Measurements from ENCODE around the gene SFSWAP. TPM values are rescaled to one million over a fixed set of nuclear protein-coding genes. Genes with fewer than 3 reads are reported as not detected.
"Not testable (repeated sequence)": the region's sequence is repeated elsewhere in the genome, so short reads cannot be mapped to it uniquely, and the experiment has no call there.

SFSWAP gene
- total and polyA plus RNA-seq, 5 donors from 2014 or later = 14.6 to 105 (median 18.3) TPM

- no peak for ATAC-seq (ENCODE audit: low read depth in 2 of 2)
- Histone ChIP-seq H3K4me3 (ENCODE audit: low read depth, low read length) (no peak overlapping the region), H3K27ac (ENCODE audit: insufficient read depth, low read length, poor library complexity, severe bottlenecking) (no peak overlapping the region), H3K27me3 (ENCODE audit: control insufficient read depth, insufficient read depth, low read length) (no peaks in the 10 kb centered on the region), H3K36me3 (ENCODE audit: control insufficient read depth, insufficient read depth, low read length) (peaks cover 61% of the 10 kb centered on the region), H3K9me3 (ENCODE audit: control insufficient read depth in 2 of 2, low read length in 2 of 2) (no peaks in the 10 kb centered on the region), H3K4me1 (ENCODE audit: control insufficient read depth, insufficient read depth, low read length, poor library complexity, severe bottlenecking) (peaks cover 9% of the 10 kb centered on the region)
- DNase-seq = no peak
- Mint-ChIP-seq H3K4me1 (peaks cover 0 to 39% (median 26%) of the 10 kb centered on the region in 4 donors), H3K4me3 (no peak overlapping the region), H3K36me3 (peaks cover 38% of the 10 kb centered on the region), H3K9me3 (no peaks in the 10 kb centered on the region), H3K27me3 (no peaks in the 10 kb centered on the region), H3K27ac (no peak overlapping the region)
Observed at GRCh38 chr12:131771965-131772364, 61.1 kb downstream of the SFSWAP start.

GRCh38 chr12:131773582-131774221 is 62.8 kb downstream of the SFSWAP start:
- ATAC-seq (ENCODE audit: low read depth in 2 of 2) (peak; percentile 28 to 45), DNase-seq (peak in 1 of 3 donors; percentile 60)
- no peak overlapping the region for H3K4me3 ChIP-seq (ENCODE audit: low read depth, low read length)
- H3K9me3 ChIP-seq (ENCODE audit: control insufficient read depth in 2 of 2, low read length in 2 of 2) = no peaks in the 10 kb centered on the region
- peaks cover 0 to 1% (median 0%) of the 10 kb centered on the region in 7 donors for H3K9me3 Mint-ChIP-seq
- H3K36me3 Mint-ChIP-seq = peaks cover 35% of the 10 kb centered on the region
- H3K4me1 Mint-ChIP-seq = peaks cover 0 to 42% (median 26%) of the 10 kb centered on the region in 4 donors
- H3K27me3 ChIP-seq (ENCODE audit: control insufficient read depth, insufficient read depth, low read length) = no peaks in the 10 kb centered on the region
- H3K4me1 ChIP-seq (ENCODE audit: control insufficient read depth, insufficient read depth, low read length, poor library complexity, severe bottlenecking) = peaks cover 9% of the 10 kb centered on the region
- H3K4me3 Mint-ChIP-seq = peak overlapping the region in 2 of 4 donors; percentile 39 to 64
- H3K27ac Mint-ChIP-seq = peak overlapping the region; percentile 63 to 89 (median 66)
- no peak overlapping the region for H3K27ac ChIP-seq (ENCODE audit: insufficient read depth, low read length, poor library complexity, severe bottlenecking)
- H3K36me3 ChIP-seq (ENCODE audit: control insufficient read depth, insufficient read depth, low read length) = peaks cover 56% of the 10 kb centered on the region
- H3K27me3 Mint-ChIP-seq = no peaks in the 10 kb centered on the region

GRCh38 chr12:131774576-131775391 is 63.9 kb downstream of the SFSWAP start:
- Histone ChIP-seq H3K4me3 (ENCODE audit: low read depth, low read length) (no peak overlapping the region), H3K36me3 (ENCODE audit: control insufficient read depth, insufficient read depth, low read length) (peaks cover 58% of the 10 kb centered on the region), H3K27ac (ENCODE audit: insufficient read depth, low read length, poor library complexity, severe bottlenecking) (no peak overlapping the region), H3K27me3 (ENCODE audit: control insufficient read depth, insufficient read depth, low read length) (no peaks in the 10 kb centered on the region), H3K9me3 (ENCODE audit: control insufficient read depth in 2 of 2, low read length in 2 of 2) (no peaks in the 10 kb centered on the region), H3K4me1 (ENCODE audit: control insufficient read depth, insufficient read depth, low read length, poor library complexity, severe bottlenecking) (peaks cover 9% of the 10 kb centered on the region)
- Mint-ChIP-seq H3K9me3 (peaks cover 0 to 1% (median 0%) of the 10 kb centered on the region in 7 donors), H3K27me3 (no peaks in the 10 kb centered on the region), H3K27ac (peak overlapping the region in 1 of 3 donors; percentile 77), H3K4me1 (peaks cover 0 to 42% (median 26%) of the 10 kb centered on the region in 4 donors), H3K4me3 (no peak overlapping the region), H3K36me3 (peaks cover 31% of the 10 kb centered on the region)
- DNase-seq (no peak), ATAC-seq (ENCODE audit: low read depth in 2 of 2) (no peak)

GRCh38 chr12:131775392-131776236 is 64.7 kb downstream of the SFSWAP start:
- H3K36me3 Mint-ChIP-seq = peaks cover 32% of the 10 kb centered on the region
- peak overlapping the region in 2 of 3 donors; percentile 82 to 85 for H3K27ac Mint-ChIP-seq
- H3K27me3 ChIP-seq (ENCODE audit: control insufficient read depth, insufficient read depth, low read length) = no peaks in the 10 kb centered on the region
- peaks cover 9% of the 10 kb centered on the region for H3K4me1 ChIP-seq (ENCODE audit: control insufficient read depth, insufficient read depth, low read length, poor library complexity, severe bottlenecking)
- peaks cover 0 to 42% (median 26%) of the 10 kb centered on the region in 4 donors for H3K4me1 Mint-ChIP-seq
- ATAC-seq (ENCODE audit: low read depth in 2 of 2) (no peak), DNase-seq (no peak)
- H3K36me3 ChIP-seq (ENCODE audit: control insufficient read depth, insufficient read depth, low read length) = peaks cover 59% of the 10 kb centered on the region
- H3K4me3 ChIP-seq (ENCODE audit: low read depth, low read length) = no peak overlapping the region
- H3K9me3 Mint-ChIP-seq = peaks cover 0 to 1% (median 0%) of the 10 kb centered on the region in 7 donors
- H3K9me3 ChIP-seq (ENCODE audit: control insufficient read depth in 2 of 2, low read length in 2 of 2) = no peaks in the 10 kb centered on the region
- no peaks in the 10 kb centered on the region for H3K27me3 Mint-ChIP-seq
- peak overlapping the region; percentile 23 for H3K27ac ChIP-seq (ENCODE audit: insufficient read depth, low read length, poor library complexity, severe bottlenecking)
- H3K4me3 Mint-ChIP-seq = peak overlapping the region in 1 of 4 donors; percentile 55

GRCh38 chr12:131776237-131776889 is 65.5 kb downstream of the SFSWAP start:
- Mint-ChIP-seq H3K27ac (peak overlapping the region; percentile 57 to 85 (median 82)), H3K27me3 (no peaks in the 10 kb centered on the region), H3K36me3 (peaks cover 27% of the 10 kb centered on the region), H3K9me3 (peaks cover 0 to 1% (median 0%) of the 10 kb centered on the region in 7 donors), H3K4me1 (peaks cover 0 to 42% (median 26%) of the 10 kb centered on the region in 4 donors), H3K4me3 (peak overlapping the region in 1 of 4 donors; percentile 55)
- Histone ChIP-seq H3K27ac (ENCODE audit: insufficient read depth, low read length, poor library complexity, severe bottlenecking) (peak overlapping the region; percentile 23), H3K27me3 (ENCODE audit: control insufficient read depth, insufficient read depth, low read length) (no peaks in the 10 kb centered on the region), H3K4me3 (ENCODE audit: low read depth, low read length) (no peak overlapping the region), H3K36me3 (ENCODE audit: control insufficient read depth, insufficient read depth, low read length) (peaks cover 55% of the 10 kb centered on the region), H3K9me3 (ENCODE audit: control insufficient read depth in 2 of 2, low read length in 2 of 2) (no peaks in the 10 kb centered on the region), H3K4me1 (ENCODE audit: control insufficient read depth, insufficient read depth, low read length, poor library complexity, severe bottlenecking) (peaks cover 9% of the 10 kb centered on the region)
- DNase-seq (peak in 1 of 3 donors; percentile 50), ATAC-seq (ENCODE audit: low read depth in 2 of 2) (peak; percentile 49 to 73)

GRCh38 chr12:131777269-131777668 is 66.4 kb downstream of the SFSWAP start:
- Mint-ChIP-seq H3K27ac (peak overlapping the region in 2 of 3 donors; percentile 56 to 82), H3K36me3 (peaks cover 32% of the 10 kb centered on the region), H3K4me1 (peaks cover 0 to 42% (median 24%) of the 10 kb centered on the region in 4 donors)
- not testable (repeated sequence) for H3K27me3 Mint-ChIP-seq; H3K27me3 ChIP-seq (ENCODE audit: control insufficient read depth, insufficient read depth, low read length); H3K4me3 ChIP-seq (ENCODE audit: low read depth, low read length); H3K9me3 Mint-ChIP-seq; H3K4me3 Mint-ChIP-seq; H3K4me1 ChIP-seq (ENCODE audit: control insufficient read depth, insufficient read depth, low read length, poor library complexity, severe bottlenecking); H3K9me3 ChIP-seq (ENCODE audit: control insufficient read depth in 2 of 2, low read length in 2 of 2); ATAC-seq (ENCODE audit: low read depth in 2 of 2); H3K27ac ChIP-seq (ENCODE audit: insufficient read depth, low read length, poor library complexity, severe bottlenecking); DNase-seq
- H3K36me3 ChIP-seq (ENCODE audit: control insufficient read depth, insufficient read depth, low read length) = peaks cover 59% of the 10 kb centered on the region

GRCh38 chr12:131779027-131779426 is 68.1 kb downstream of the SFSWAP start:
- Histone ChIP-seq H3K27me3 (ENCODE audit: control insufficient read depth, insufficient read depth, low read length) (no peaks in the 10 kb centered on the region), H3K4me1 (ENCODE audit: control insufficient read depth, insufficient read depth, low read length, poor library complexity, severe bottlenecking) (peaks cover 9% of the 10 kb centered on the region), H3K36me3 (ENCODE audit: control insufficient read depth, insufficient read depth, low read length) (peaks cover 57% of the 10 kb centered on the region), H3K4me3 (ENCODE audit: low read depth, low read length) (no peak overlapping the region), H3K27ac (ENCODE audit: insufficient read depth, low read length, poor library complexity, severe bottlenecking) (no peak overlapping the region), H3K9me3 (ENCODE audit: control insufficient read depth in 2 of 2, low read length in 2 of 2) (no peaks in the 10 kb centered on the region)
- peaks cover 27% of the 10 kb centered on the region for H3K36me3 Mint-ChIP-seq
- ATAC-seq (ENCODE audit: low read depth in 2 of 2) (no peak), DNase-seq (no peak)
- no peak overlapping the region for H3K4me3 Mint-ChIP-seq
- H3K9me3 Mint-ChIP-seq = peaks cover 0 to 1% (median 0%) of the 10 kb centered on the region in 7 donors
- peaks cover 0 to 27% (median 17%) of the 10 kb centered on the region in 4 donors for H3K4me1 Mint-ChIP-seq
- peak overlapping the region in 1 of 3 donors; percentile 92 for H3K27ac Mint-ChIP-seq
- H3K27me3 Mint-ChIP-seq = no peaks in the 10 kb centered on the region

All from CD4-positive, CD25-positive, alpha-beta regulatory T cell (primary cell).